Kidney glomerular epithelial cell (primary cell): ENCODE data around the gene SRR.
A peak's percentile ranks its signal among the peaks of the same experiment; 100 is the strongest.
"Not testable (repeated sequence)": the region's sequence is repeated elsewhere in the genome, so short reads cannot be mapped to it uniquely, and the experiment has no call there.

Experiments
- DNase-seq: peaks from one replicate; lab custom pipeline; 2025; lab: John Stamatoyannopoulos, UW

Gene SRR

GRCh38 chr17:2289878-2290478, 13.8 kb upstream of the SRR start:
- DNase-seq: no peak

- DNase-seq: peak; percentile 20
Measured at GRCh38 chr17:2292100-2292499, 11.7 kb upstream of the SRR start.

GRCh38 chr17:2295575-2295974, 8.2 kb upstream of the SRR start:
- DNase-seq: no peak

- DNase-seq: no peak
Measured at GRCh38 chr17:2297023-2297422, 6.7 kb upstream of the SRR start.

- DNase-seq: no peak
Measured at GRCh38 chr17:2299136-2299535, 4.6 kb upstream of the SRR start.

GRCh38 chr17:2299756-2300155, 4.0 kb upstream of the SRR start:
- DNase-seq: no peak

GRCh38 chr17:2302778-2303203, 959 bp upstream of the SRR start:
- peak; percentile 16 for DNase-seq

GRCh38 chr17:2304931-2305330, 1.2 kb downstream of the SRR start:
- DNase-seq: no peak

GRCh38 chr17:2309338-2310154, 5.8 kb downstream of the SRR start:
- DNase-seq: no peak

- no peak for DNase-seq
Measured at GRCh38 chr17:2312736-2313135, 9.0 kb downstream of the SRR start.

GRCh38 chr17:2316916-2317205, 13.1 kb downstream of the SRR start:
- not testable (repeated sequence) for DNase-seq

- DNase-seq: no peak
Measured at GRCh38 chr17:2317796-2318195, 14.0 kb downstream of the SRR start.

GRCh38 chr17:2319051-2319450, 15.3 kb downstream of the SRR start:
- no peak for DNase-seq

GRCh38 chr17:2321399-2321798, 17.6 kb downstream of the SRR start:
- DNase-seq: no peak

- no peak for DNase-seq
Measured at GRCh38 chr17:2323629-2324314, 20.0 kb downstream of the SRR start.

- no peak for DNase-seq
Measured at GRCh38 chr17:2331303-2331702, 27.6 kb downstream of the SRR start.

- DNase-seq: peak; percentile 31
Measured at GRCh38 chr17:2335726-2336214, 32.0 kb downstream of the SRR start.

- peak; percentile 41 for DNase-seq
Measured at GRCh38 chr17:2336215-2336851, 32.6 kb downstream of the SRR start, which contains the start of gene TSR1. TSR1 (minus strand) TSS chr17:2336457; CDS start chr17:2336427, 30 bp downstream.

- no peak for DNase-seq
Measured at GRCh38 chr17:2336852-2337543, 33.2 kb downstream of the SRR start, which contains the start of gene SGSM2. SGSM2 (plus strand) TSS chr17:2337501; CDS start chr17:2337689, 188 bp downstream.

GRCh38 chr17:2337544-2338314, 34.0 kb downstream of the SRR start:
- DNase-seq: no peak

- no peak for DNase-seq
Measured at GRCh38 chr17:2338315-2338657, 34.5 kb downstream of the SRR start.
